Osteoblast (primary cell): ENCODE results near the gene RGL2. TPM values are rescaled to one million over a fixed set of nuclear protein-coding genes. Genes with fewer than 3 reads are reported as not detected.

ENCODE experiments used
- DNase-seq: peaks from one replicate; pipeline ENCODE4 v3.0.0; 2011; ENCODE audit warnings: low spot score, mixed read lengths; ENCODE audit not compliant: insufficient read length; ENCODE audit errors: missing footprints
- H2AFZ ChIP-seq: 2 replicates; pipeline ENCODE4 v1.6.0; 2011; ENCODE audit warnings: mild to moderate bottlenecking, low read length
- H3K27ac ChIP-seq: 2 replicates; pipeline ENCODE4 v1.5.1; 2011; ENCODE audit warnings: mild to moderate bottlenecking, low read depth, low read length, moderate library complexity
- H3K27me3 ChIP-seq: 2 replicates; pipeline ENCODE4 v1.6.0; 2012; ENCODE audit warnings: mild to moderate bottlenecking, control low read depth, inconsistent platforms, low read length, moderate library complexity; ENCODE audit not compliant: insufficient read depth
- H3K36me3 ChIP-seq: 2 replicates; pipeline ENCODE4 v1.5.1; 2011; ENCODE audit warnings: mild to moderate bottlenecking, low read length, control low read depth, moderate library complexity; ENCODE audit not compliant: insufficient read depth
- H3K4me1 ChIP-seq: 2 replicates; pipeline ENCODE4 v1.5.1; 2011; ENCODE audit warnings: mild to moderate bottlenecking, low read length, control low read depth, moderate library complexity; ENCODE audit not compliant: insufficient read depth
- H3K4me2 ChIP-seq: 2 replicates; pipeline ENCODE4 v1.6.0; 2011; ENCODE audit warnings: mild to moderate bottlenecking, low read length; ENCODE audit not compliant: insufficient read depth
- H3K4me3 ChIP-seq: fragments of 200-600 bp; sonication (generic); 3 replicates; pipeline ENCODE4 v1.5.1; 2012; ENCODE audit warnings: mild to moderate bottlenecking, low read length, inconsistent platforms; ENCODE audit not compliant: insufficient read depth
- H3K79me2 ChIP-seq: 2 replicates; pipeline ENCODE4 v1.6.0; 2012; ENCODE audit warnings: mild to moderate bottlenecking, low read length, control low read depth, inconsistent platforms; ENCODE audit not compliant: insufficient read depth
- H3K9me3 ChIP-seq: 2 replicates; pipeline ENCODE4 v1.5.1; 2011; ENCODE audit warnings: low read depth, low read length, control low read depth
- H4K20me1 ChIP-seq: 2 replicates; pipeline ENCODE4 v1.6.0; 2012; ENCODE audit warnings: mild to moderate bottlenecking, low read length, control low read depth; ENCODE audit not compliant: insufficient read depth
- total RNA-seq: library from RNA; depleted of rRNA; stranded (reverse); fragments of >200 nt; gene quantifications from 2 replicates; pipeline ENCODE4 v1.2.3, GENCODE V29; 2012
- TF ChIP-seq, protein P1 (sequence below): IDR thresholded peaks from 2 replicates; pipeline ENCODE4 v1.5.1; 2011; ENCODE audit warnings: mild to moderate bottlenecking, low read depth, low read length, moderate library complexity; ENCODE audit errors: extremely low read depth

RGL2 gene
- total RNA-seq, 1 donor, result 35.5 TPM

GRCh38 chr6:33280539-33280938, 18.2 kb downstream of the RGL2 start:
- no peaks in the 10 kb centered on the region for H3K27me3 ChIP-seq

DNA sequence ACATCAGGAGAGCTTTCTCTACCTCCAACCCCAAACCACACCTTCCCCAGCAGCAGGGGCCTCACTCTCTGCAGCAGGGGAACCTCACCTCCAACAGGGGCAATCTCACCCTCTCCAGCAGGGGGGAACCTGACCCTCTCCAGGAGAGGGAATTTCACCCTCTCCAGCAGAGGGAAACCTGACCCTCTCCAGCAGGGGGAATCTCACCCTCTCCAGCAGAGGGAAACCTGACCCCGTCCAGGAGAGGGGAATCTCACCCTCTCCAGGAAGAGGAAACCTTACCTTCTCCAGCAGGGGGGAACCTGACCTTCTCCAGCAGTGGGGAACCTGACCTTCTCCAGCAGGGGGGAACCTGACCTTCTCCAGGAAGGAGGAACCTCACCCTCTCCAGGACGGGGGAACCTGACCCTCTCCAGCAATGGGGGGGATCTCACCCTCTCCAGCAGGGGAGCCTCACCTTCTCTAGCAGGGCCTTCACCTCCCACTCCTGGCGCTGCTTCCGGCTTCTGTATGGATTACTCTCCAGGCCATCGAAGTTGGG, 18.7 kb downstream of the RGL2 start:
- peaks cover 18% of the 10 kb centered on the region for H3K4me1 ChIP-seq
- no peak overlapping the region for H3K27ac ChIP-seq
- TF ChIP-seq, protein P1, sequence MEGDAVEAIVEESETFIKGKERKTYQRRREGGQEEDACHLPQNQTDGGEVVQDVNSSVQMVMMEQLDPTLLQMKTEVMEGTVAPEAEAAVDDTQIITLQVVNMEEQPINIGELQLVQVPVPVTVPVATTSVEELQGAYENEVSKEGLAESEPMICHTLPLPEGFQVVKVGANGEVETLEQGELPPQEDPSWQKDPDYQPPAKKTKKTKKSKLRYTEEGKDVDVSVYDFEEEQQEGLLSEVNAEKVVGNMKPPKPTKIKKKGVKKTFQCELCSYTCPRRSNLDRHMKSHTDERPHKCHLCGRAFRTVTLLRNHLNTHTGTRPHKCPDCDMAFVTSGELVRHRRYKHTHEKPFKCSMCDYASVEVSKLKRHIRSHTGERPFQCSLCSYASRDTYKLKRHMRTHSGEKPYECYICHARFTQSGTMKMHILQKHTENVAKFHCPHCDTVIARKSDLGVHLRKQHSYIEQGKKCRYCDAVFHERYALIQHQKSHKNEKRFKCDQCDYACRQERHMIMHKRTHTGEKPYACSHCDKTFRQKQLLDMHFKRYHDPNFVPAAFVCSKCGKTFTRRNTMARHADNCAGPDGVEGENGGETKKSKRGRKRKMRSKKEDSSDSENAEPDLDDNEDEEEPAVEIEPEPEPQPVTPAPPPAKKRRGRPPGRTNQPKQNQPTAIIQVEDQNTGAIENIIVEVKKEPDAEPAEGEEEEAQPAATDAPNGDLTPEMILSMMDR, result peak; percentile 78
- H3K9me3 ChIP-seq, result no peaks in the 10 kb centered on the region
- peaks cover 72% of the 10 kb centered on the region for H3K36me3 ChIP-seq
- H3K27me3 ChIP-seq, result no peaks in the 10 kb centered on the region
- H2AFZ ChIP-seq, result no peak overlapping the region
- peak; percentile 91 for DNase-seq
- H3K4me3 ChIP-seq, result no peak overlapping the region
- peaks cover 9% of the 10 kb centered on the region for H3K79me2 ChIP-seq
- H4K20me1 ChIP-seq, result peaks cover 28% of the 10 kb centered on the region
- H3K4me2 ChIP-seq, result no peak overlapping the region

More at GRCh38 chr6:33280539-33280938, 18.2 kb downstream of the RGL2 start:
- DNase-seq, result peak; percentile 32
- H3K36me3 ChIP-seq, result peaks cover 67% of the 10 kb centered on the region
- peaks cover 23% of the 10 kb centered on the region for H4K20me1 ChIP-seq
- H3K4me3 ChIP-seq, result no peak overlapping the region
- peaks cover 4% of the 10 kb centered on the region for H3K79me2 ChIP-seq
- H3K27ac ChIP-seq, result no peak overlapping the region
- peaks cover 13% of the 10 kb centered on the region for H3K4me1 ChIP-seq
- TF ChIP-seq, protein P1, result no peak
- H2AFZ ChIP-seq, result no peak overlapping the region
- no peaks in the 10 kb centered on the region for H3K9me3 ChIP-seq
- H3K4me2 ChIP-seq, result no peak overlapping the region

DNA sequence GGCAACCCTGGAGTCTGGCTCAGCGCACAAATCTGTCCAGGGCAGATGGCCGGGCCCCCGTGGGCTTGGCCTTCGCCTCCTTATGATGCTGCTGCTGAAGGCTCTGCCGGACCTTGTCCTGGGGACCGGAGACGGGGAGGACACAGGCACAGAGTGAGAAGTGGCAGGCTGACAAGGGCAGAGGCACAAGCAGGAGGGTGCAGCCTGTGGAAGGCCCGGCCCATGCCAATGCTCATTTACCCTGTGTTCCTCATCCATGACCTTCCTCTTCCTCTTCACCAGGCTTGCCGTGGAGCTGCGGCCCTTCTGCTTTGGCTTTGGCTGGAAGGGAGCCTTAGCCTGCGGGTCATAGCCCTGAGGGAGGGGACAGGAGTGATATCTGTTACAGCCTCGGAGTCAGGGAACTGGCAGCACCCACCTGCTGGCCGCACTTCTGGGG, 19.5 kb downstream of the RGL2 start:
- no peaks in the 10 kb centered on the region for H3K9me3 ChIP-seq
- H4K20me1 ChIP-seq, result peaks cover 36% of the 10 kb centered on the region
- H3K4me2 ChIP-seq, result no peak overlapping the region
- peak; percentile 30 for DNase-seq
- no peak overlapping the region for H3K27ac ChIP-seq
- peaks cover 16% of the 10 kb centered on the region for H3K79me2 ChIP-seq
- TF ChIP-seq, protein P1, result no peak
- no peak overlapping the region for H2AFZ ChIP-seq
- peaks cover 25% of the 10 kb centered on the region for H3K4me1 ChIP-seq
- no peak overlapping the region for H3K4me3 ChIP-seq
- H3K36me3 ChIP-seq, result peaks cover 72% of the 10 kb centered on the region
- no peaks in the 10 kb centered on the region for H3K27me3 ChIP-seq

GRCh38 chr6:33278810-33279209, 19.9 kb downstream of the RGL2 start:
- Histone ChIP-seq H3K27me3 (no peaks in the 10 kb centered on the region), H3K4me3 (no peak overlapping the region), H3K79me2 (peaks cover 21% of the 10 kb centered on the region), H3K4me2 (no peak overlapping the region), H3K9me3 (no peaks in the 10 kb centered on the region), H3K36me3 (peaks cover 74% of the 10 kb centered on the region), H3K4me1 (peaks cover 30% of the 10 kb centered on the region), H3K27ac (no peak overlapping the region), H4K20me1 (peaks cover 41% of the 10 kb centered on the region), H2AFZ (no peak overlapping the region)
- peak; percentile 85 for DNase-seq
- TF ChIP-seq, protein P1, result no peak
